ENCODE data around the gene MBNL2.

The MBNL2 gene

GRCh38 chr13:97316390-97316789 lies 94.3 kb downstream of the MBNL2 start:
- DNase-seq (ENCODE audit: low read depth) = no peak
- no peak overlapping the region for H3K4me3 ChIP-seq (ENCODE audit: control insufficient read depth, low read depth, low read length)
- TF ChIP-seq CTCF (conservative IDR thresholded peaks at IDR 0.05; ENCODE audit: control insufficient read depth, insufficient read depth, low read depth, low read length) = no peak

DNA sequence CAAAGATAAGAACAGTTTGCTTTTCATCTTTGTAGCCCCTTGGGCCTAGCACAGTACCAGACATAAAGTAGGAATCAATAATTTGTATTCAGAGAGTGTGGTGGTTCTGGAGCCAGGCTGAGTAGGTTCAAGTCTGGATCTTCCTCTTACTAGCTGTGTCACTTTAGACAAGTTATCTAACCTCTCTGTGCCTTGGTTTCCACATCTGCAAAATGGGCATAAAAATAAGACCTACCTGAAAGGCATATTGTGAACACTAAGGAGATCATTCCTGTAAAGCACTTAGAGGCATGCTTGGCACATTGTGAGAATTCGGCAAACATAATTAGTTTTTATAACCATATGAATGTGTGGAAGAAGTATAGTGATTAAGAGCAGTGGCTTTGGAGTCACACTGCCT lies 95.8 kb downstream of the MBNL2 start:
- no peak for DNase-seq (ENCODE audit: low read depth)
- TF ChIP-seq CTCF (conservative IDR thresholded peaks at IDR 0.05; ENCODE audit: control insufficient read depth, insufficient read depth, low read depth, low read length) = no peak

GRCh38 chr13:97318532-97318931 lies 96.4 kb downstream of the MBNL2 start:
- TF ChIP-seq CTCF (conservative IDR thresholded peaks at IDR 0.05; ENCODE audit: control insufficient read depth, insufficient read depth, low read depth, low read length) = no peak
- DNase-seq (ENCODE audit: low read depth) = no peak

More for the DNA sequence above, 95.8 kb downstream of the MBNL2 start:
- no peak overlapping the region for H3K4me3 ChIP-seq (ENCODE audit: control insufficient read depth, low read depth, low read length)

DNA sequence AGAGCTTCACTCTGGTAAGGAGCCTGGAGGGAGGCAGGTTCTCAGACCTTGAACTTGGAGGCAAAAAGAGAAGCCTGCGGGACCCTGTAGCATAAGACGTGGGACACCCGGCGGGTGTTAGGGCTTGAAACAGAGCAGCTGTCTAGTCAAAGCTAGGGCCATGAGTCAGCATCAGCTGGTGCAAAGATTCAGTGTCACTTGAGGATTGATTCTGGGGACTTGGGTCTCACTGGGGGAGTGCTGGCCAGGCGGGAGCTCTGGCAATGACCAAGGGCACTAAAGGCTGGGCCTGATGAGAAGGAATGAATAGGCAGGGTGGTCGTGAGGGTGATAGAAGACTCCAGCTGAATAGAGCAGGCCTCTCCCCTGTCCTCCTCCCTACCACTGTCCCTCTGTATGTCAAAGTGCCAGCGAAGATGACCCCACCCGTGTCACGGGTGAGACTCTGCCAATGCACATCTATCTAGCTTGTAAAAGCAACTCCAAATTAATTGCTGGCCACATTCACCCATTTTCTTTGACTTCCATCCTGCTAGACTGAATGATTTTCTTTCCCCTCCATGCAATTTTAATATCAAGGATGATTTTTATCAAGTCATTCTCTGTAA lies 97.1 kb downstream of the MBNL2 start:
- TF ChIP-seq CTCF (conservative IDR thresholded peaks at IDR 0.05; ENCODE audit: control insufficient read depth, insufficient read depth, low read depth, low read length) = no peak
- H3K4me3 ChIP-seq (ENCODE audit: control insufficient read depth, low read depth, low read length) = no peak overlapping the region
- no peak for DNase-seq (ENCODE audit: low read depth)

More at GRCh38 chr13:97318532-97318931, 96.4 kb downstream of the MBNL2 start:
- H3K4me3 ChIP-seq (ENCODE audit: control insufficient read depth, low read depth, low read length) = no peak overlapping the region

DNA sequence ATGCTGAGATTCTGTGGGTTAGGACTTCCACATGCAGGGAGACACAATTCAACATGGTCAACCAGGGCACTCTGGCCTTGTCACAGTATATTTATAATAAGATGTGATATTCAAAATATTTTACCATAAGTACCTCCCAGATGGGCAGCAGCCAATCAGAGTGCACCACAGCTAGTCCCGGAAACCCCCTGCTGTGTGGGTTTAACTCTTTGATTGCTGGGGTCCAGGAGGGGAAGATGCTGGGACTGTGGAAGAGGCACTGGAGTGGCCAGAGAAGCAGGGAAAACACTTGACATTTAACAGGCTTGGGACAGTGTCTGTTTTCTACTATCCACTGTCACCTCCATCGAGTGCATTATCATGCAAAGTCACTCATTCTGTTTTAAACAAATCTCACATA lies 99.0 kb downstream of the MBNL2 start:
- no peak for DNase-seq (ENCODE audit: low read depth)
- TF ChIP-seq CTCF (conservative IDR thresholded peaks at IDR 0.05; ENCODE audit: control insufficient read depth, insufficient read depth, low read depth, low read length) = no peak
- H3K4me3 ChIP-seq (ENCODE audit: control insufficient read depth, low read depth, low read length) = no peak overlapping the region

DNA sequence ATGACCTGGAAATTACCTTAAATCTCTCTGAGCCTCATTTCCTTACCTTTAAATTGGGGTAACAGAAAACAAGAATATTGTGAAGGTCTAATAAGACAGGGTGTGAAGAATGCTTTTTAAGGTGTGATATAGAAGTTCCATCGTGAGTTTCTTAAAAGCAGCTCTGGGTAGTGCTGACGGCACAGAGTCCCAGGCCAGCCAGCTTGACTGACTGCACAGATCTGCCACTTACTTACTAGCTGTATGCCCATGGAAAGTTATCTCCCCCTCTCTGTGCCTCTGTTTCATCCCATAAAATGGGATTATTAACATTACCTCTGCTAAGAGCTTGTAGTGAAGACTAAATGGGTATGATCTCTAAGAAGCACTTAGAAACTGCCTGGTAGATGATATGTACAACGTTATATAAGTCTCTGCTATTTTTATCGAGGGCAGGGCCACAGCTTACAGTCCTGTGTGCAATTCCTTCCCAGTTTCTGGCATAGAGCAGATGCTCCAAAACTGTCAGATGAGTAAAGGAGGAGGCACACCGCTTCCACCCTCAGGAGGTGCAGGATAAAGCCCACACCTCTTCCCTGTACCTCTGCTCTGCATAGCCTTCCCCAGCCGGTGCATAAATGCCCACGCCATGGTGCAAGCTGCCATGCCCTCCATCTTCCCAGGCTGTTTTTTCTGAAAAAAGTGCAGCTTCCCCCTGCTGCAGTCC lies 99.6 kb downstream of the MBNL2 start:
- no peak for DNase-seq (ENCODE audit: low read depth)
- no peak overlapping the region for H3K4me3 ChIP-seq (ENCODE audit: control insufficient read depth, low read depth, low read length)
- TF ChIP-seq CTCF (conservative IDR thresholded peaks at IDR 0.05; ENCODE audit: control insufficient read depth, insufficient read depth, low read depth, low read length) = no peak
